Adipose tissue (tissue), 3 donors: ENCODE results near the gene SCAMP5. TPM values are rescaled to one million over a fixed set of nuclear protein-coding genes. Genes with fewer than 3 reads are reported as not detected.

Source experiments
- H3K27ac ChIP-seq: one replicate; pipeline ENCODE4 v1.5.1; 2013; ENCODE audit warnings: low read depth, low read length
- WGBS, 3 donors: extraction: QIAGEN DNeasy Blood & Tissue Kit; methylation state at CpG; one replicate each; pipeline ENCODE4 v1.1.7; 2013; 5-methylcytosine and 5-hydroxymethylcytosine counted together
- polyA plus RNA-seq, 3 donors: library from polyadenylated mRNA; stranded (reverse); fragments of 200-250 nt; gene quantifications; one replicate each; pipeline ENCODE4 v1.2.3, GENCODE V29; 2013
- donor health status: healthy with polysubstance abuse.
- donor health status: Bipolar disorder and iron deficiency.
- donor health status: healthy.

SCAMP5 gene
- polyA plus RNA-seq, 3 donors: 1.5 to 49.1 (median 2.8) TPM

DNA sequence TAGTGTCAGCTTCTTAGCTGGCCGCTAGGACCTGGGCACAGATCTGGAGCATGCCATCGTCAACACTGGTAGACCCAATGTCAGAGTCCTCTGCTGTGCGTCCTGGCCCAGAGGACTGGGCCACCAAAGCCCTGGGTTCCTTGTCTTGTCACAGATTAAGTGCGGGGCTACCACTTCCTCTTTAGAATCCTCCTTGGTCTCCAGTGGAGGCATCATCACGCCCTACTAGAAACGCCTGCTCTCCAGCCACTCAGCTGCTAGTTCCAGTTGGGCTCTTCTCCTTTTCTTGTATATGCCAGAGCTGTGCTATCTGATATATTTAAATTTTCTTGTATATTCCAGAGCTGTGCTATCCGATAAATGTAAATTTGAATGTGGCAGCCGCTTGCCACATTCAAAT lies 39.3 kb downstream of the SCAMP5 start:
- no peak overlapping the region for H3K27ac ChIP-seq

DNA sequence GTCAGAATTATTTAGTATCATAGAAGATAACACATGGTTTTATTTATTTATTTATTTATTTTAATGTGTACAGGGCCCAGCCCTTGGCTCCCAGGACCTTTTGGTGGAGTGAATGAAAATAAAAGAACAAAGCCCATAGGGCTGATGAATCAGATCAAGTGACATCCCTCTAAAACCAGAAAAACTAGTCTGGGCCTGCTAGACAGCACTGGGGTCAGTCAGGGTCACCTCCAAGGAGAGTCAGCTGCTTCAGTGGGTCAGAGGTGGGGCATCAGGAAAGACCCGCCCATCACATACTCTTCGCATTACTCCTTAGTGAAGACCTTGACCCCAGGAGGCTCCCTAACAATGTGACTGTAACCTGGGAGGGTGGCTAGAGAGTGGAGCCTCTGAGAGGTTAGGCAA lies 40.9 kb downstream of the SCAMP5 start:
- H3K27ac ChIP-seq: no peak overlapping the region
- WGBS, 3 donors: 39 to 87% (median 82%) methylated on average over 2 of the region's 2 CpGs

More for the DNA sequence above, 39.3 kb downstream of the SCAMP5 start:
- 79 to 98% (median 83%) methylated on average over 8 of the region's 8 CpGs for WGBS, 3 donors

DNA sequence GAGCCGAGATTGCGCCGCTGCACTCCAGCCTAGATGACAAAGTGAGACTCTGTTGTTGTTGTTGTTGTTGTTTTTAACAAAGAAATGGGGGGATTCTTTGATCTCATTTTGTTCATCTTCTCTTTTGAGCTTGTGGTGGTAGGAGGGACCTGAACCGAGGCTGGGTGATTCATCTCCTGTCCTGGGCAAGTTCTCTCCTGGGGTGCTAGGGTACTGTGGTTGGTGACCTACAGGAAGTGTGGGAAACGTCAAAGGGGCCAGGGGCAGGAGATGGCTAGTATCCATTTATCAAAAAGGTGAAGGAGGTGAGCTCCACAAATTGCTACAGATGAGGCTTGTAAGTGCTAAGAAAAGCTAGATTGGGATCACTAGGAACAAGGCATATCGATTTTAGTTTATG lies 42.3 kb downstream of the SCAMP5 start:
- 67 to 87% (median 72%) methylated on average over 6 of the region's 6 CpGs for WGBS, 3 donors

DNA sequence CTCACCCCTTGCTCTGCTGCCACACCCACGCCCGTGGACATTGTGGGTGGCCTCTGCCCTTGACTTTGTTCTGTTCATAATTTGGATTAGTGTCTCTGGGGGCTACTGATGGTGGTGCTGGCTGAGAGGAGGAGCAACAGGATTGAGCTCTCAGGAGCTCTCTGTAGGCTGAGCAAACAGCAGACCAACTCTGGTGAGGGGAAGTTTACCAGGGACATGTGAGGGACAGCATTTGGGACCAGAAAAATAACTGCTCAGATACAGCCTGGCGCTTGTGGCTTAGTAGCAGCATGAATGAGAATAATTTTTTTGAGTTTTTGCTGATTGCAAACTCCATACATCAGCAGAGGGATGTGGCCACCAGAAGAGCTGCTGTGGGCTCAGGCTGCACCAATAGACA lies 42.9 kb downstream of the SCAMP5 start:
- WGBS, 3 donors: 71 to 84% (median 76%) methylated on average over 3 of the region's 3 CpGs

More for the DNA sequence above, 42.3 kb downstream of the SCAMP5 start:
- no peak overlapping the region for H3K27ac ChIP-seq

DNA sequence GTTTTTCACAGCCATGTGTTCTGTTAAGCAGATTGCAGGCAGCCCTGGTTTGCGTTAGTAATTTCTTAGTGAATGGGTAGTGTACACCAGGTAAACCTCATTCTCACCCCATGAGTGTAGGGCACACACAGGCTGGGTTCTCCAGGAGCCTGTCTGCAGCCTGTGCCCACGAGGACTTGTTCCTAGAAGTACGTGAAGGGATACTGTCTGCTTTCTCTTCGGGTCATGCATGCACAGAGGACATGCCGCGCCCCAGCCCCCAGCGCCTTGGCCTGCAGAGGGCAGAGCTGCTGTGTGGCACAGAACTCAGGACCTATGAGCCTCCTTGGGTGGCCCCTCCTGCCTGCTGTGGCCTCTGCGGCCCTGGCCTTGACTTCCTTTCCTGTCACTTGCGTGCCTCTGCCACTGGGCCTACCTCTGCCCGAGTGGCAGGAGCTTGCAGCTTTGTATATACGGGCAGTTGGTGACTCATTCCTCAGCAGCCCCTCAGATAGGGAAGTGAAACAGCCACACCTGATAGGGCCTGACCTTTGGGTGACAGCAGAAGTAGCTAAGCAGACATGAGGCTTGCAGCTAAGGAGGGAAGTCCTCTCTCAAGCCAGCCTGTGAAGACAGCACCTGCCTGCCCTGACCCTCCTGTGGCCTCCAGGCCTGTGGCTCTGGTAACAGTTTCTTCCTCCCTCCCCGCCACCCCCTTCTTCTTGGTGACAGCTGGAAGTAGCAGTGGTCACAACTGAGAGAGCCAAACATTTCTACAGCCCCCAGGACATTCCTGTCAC lies 47.6 kb downstream of the SCAMP5 start:
- peak overlapping the region; percentile 67 for H3K27ac ChIP-seq
- 27 to 33% (median 31%) methylated on average over 12 of the region's 12 CpGs for whole genome bisulfite sequencing, 3 donors

More for the DNA sequence above, 42.9 kb downstream of the SCAMP5 start:
- H3K27ac ChIP-seq: no peak overlapping the region

DNA sequence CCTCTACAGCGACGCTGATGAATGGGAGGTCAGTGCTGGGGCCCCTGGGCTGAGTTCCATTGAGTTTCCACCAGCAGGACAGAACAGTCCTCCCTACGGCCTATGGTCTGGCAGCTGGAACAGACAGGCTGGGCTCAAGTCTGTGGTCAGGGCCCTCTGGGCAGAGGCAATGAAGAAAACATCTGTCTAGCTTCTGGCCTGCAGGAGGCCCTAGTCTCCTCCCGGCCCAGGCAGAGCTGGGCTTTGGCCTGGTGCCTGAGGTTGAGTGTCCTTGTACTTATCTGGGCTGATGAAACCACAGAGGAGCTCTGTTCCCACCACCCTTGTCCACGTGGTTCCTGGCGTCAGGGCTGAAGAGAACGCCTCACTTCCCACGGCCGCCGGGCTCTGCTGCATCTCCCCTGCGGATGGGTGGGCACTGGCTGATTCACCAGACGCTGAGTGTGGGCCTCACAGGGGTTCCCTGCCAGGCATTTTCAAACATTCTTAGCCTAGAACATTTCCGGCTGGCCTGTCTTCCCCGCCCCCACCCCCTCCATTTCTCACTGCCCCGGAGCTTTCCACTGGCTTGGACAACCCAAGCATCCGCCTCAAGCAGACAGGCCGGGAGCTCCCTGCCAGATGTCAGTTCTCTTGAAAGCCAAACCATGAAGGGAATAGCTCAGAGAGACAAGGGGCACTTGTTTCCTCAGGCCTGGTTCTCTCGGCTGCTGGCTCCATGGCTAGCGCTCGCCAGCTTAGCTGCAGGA lies 48.3 kb downstream of the SCAMP5 start:
- 15 to 21% (median 21%) methylated on average over 20 of the region's 20 CpGs for WGBS, 3 donors
- peak overlapping the region; percentile 67 for H3K27ac ChIP-seq

DNA sequence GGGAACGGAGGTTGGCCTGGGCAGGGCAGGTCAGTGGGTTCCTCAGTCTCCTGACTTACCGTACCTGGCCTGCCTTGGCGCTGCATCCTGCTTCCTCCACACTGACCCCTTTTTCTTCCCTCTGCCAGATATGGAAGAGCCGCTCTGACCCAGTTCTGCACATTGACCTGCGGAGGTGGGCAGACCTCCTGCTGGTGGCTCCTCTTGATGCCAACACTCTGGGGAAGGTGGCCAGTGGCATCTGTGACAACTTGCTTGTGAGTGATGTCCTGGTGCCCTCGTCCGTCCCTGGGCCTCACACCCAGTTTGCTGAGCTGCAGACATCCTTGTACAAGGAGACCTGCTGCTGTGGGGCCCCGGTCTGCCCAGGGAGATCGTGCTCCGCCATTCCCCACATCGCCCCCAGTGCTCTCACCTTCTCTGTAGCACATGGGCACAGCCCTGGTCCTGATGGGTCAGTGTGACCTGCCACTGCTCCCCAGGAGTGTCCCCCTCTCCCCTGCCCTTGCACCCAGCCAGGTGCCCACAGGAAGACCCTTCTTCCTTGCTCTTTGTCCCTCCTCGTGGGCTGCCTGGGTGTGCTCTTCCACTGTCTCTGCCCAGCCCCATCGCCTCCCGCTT lies 49.0 kb downstream of the SCAMP5 start:
- WGBS, 3 donors: 85 to 88% (median 87%) methylated on average over 12 to 14 of the region's 14 CpGs

DNA sequence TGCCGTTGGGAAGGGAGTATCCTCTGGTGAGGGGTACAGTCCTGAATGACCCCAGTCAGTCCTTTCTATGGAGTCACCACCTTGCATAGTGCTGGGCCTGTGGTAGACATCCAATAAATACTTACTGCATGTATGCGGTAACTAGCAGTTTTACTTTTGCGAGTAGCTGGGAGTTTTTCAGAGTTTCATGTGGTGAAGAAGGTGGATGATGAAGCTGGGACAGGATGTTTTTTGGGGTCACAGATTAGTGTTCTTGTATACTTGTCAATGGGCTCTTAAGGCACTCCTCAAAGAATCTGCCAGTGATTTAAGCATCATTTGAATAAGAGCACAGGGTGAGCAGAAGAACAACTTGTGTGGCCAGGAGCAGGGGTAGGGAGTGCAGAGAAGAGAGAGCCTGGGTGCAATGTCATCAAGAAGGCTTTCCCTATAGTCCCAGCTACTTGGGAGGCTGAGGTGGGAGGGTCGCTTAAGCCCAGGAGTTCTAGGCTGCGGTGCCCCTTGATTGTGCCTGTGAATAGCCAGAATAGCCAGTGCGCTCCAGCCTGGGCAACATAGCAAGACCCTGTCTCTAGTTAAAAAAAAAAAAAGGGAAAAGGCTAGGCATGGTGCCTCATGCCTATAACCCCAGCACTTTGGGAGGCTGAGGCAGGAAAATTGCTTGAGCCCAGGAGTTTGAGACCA lies 50.1 kb downstream of the SCAMP5 start:
- no peak overlapping the region for H3K27ac ChIP-seq
- 94 to 97% (median 96%) methylated on average over 6 of the region's 6 CpGs for WGBS, 3 donors

More for the DNA sequence above, 49.0 kb downstream of the SCAMP5 start:
- H3K27ac ChIP-seq: peak overlapping the region; percentile 67

DNA sequence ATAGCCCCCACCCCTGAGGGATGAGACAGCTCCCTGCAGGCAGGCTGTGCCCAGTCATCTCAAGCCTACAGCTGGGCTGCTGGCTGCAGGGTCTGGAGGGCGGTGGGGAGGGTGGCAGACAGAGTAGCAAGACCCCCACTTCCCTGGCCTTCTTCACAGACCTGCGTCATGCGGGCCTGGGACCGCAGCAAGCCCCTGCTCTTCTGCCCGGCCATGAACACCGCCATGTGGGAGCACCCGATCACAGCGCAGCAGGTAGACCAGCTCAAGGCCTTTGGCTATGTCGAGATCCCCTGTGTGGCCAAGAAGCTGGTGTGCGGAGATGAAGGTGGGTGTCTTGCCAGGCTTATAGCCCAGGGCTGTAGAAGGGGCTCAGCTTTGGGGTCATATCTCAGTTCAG lies 53.0 kb downstream of the SCAMP5 start:
- 98 to 99% (median 98%) methylated on average over 10 of the region's 10 CpGs for WGBS, 3 donors
- H3K27ac ChIP-seq: no peak overlapping the region

DNA sequence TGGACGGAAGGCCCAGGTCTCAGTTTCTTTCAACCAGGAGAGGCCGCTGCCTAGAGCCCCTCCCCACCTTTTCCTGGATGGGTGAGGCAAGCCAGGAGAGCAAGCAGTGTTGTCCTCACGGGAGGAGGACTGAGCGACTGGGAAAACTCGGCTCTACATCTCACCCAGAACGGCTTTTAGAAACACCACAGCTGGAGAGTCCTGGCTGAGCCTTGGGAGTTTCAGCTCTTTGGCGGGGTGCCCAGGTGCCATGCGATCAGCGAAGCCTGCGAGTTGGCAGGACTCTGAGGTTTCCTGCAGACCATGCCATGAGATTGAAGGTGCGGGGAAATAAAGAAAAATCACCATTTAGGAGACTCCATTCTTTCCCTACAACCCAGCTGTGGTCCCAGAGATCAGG lies 54.0 kb downstream of the SCAMP5 start:
- 23 to 57% (median 55%) methylated on average over 11 of the region's 11 CpGs for WGBS, 3 donors

DNA sequence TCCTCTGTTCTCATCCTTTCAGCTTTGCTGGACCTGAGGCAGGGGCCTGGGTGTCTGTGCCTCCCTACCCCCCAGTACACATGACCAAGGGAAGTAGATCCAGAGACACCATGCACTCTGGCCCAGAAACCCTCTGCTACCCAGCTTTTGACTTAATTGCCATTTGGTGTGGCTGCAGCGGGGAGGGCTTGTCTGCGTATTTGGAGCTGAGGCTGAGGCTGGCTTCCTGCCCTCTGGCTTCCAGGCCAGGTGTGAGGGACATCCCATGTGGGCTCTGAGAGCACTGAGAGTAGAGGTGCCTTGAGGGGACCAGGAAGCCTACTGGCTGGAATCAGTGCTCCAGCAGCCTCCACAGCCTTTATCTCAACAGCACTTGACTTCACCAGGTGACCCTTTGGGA lies 54.9 kb downstream of the SCAMP5 start:
- WGBS, 3 donors: 85 to 94% (median 92%) methylated on average over 2 of the region's 2 CpGs
- H3K27ac ChIP-seq: no peak overlapping the region

More for the DNA sequence above, 54.0 kb downstream of the SCAMP5 start:
- H3K27ac ChIP-seq: no peak overlapping the region

DNA sequence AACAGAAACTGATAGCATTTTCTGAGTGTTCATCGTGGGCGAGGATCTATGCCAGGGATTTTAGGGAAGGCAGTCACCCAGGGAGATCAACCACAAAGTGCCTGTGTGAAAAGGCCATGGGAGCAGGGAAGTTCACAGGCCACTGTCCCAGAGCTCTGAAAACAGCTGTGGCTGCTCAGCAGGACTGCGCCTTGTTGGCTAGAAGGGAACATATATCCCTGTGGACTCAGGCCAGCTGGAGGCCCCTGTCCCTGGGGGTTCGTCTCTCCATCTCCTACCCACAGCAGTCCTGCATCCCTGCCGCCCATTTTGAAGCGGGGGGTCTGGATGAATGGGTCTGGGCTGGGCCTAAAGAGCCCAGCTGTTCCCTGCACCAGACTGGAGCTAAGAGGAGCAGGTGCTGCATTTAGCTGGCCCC lies 55.8 kb downstream of the SCAMP5 start:
- 75 to 87% (median 81%) methylated on average over 6 of the region's 6 CpGs for WGBS, 3 donors

DNA sequence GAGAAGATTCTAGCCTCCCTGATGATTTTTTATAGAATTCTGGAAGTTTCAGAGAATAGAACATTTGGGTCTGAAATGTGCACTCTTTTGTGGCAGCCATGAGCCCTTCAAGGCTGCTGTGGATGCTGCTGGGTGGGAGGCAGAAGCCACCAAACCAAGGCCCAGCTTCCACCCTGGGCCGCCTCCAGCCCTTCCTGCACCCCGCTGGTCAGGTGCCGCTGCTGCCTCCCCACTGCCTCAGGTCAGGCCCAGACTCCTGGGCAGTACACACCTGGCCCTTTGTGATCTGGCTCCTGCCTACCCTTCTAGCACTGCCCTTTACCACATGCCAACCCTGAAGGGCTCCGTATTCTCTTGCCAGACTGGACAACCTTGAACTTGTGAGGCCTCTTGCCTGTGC lies 56.3 kb downstream of the SCAMP5 start:
- no peak overlapping the region for H3K27ac ChIP-seq
- WGBS, 3 donors: 80 to 95% (median 95%) methylated on average over 4 of the region's 4 CpGs

More for the DNA sequence above, 55.8 kb downstream of the SCAMP5 start:
- H3K27ac ChIP-seq: no peak overlapping the region

DNA sequence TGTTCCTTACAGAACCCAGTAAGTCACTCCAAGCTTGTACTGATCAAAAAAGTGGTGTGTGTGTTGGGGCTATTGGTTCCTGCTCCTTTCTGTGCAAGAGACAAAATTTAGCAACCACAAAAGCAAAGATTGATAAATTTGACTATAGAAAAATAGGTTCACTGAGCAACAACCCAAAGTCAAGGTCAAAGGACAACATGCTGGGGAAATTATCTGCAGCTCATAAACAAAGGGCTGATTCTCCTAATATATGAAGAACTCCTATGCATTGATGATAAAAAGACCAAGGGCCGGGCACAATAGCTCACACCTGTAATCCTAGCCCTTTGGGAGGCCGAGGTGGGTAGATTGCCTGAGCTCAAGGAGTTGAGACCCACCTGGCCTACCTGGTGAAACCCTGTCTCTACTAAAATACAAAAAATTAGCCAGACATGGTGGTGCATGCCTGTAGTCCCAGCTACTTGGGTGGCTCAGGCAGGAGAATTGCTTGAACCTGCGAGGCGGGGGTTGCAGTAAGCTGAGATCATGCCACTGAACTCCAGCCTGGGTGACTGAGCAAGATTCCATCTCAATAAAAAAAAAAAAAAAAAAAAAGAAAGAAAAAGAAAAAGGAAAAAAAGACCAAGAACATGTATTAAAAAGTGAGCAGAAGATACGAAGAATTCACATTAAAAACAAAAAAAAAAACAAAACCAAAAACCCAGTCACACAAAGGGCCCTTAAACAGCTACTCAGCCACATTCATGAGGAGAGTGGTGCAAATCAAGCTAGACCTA lies 57.8 kb downstream of the SCAMP5 start:
- H3K27ac ChIP-seq: no peak overlapping the region
- 95 to 98% (median 97%) methylated on average over 5 of the region's 5 CpGs for WGBS, 3 donors

DNA sequence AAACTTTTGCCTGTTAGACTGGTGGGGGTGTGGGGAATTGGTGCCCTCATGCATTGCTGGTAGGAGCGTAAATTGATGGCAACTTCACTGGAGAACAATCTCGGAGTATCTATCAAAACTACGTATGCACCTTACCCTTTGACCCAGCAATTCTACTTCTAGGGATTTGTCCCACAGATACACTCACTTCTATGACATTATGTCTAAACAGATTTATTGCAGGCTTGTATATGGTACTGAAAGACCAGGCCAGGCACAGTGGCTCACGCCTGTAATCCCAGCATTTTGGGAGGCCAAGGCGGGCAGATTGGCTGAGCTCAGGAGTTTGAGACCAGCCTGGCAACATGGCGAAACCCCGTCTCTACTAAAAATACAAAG lies 58.4 kb downstream of the SCAMP5 start:
- H3K27ac ChIP-seq: no peak overlapping the region
- 96 to 99% (median 97%) methylated on average over 7 of the region's 7 CpGs for WGBS, 3 donors

DNA sequence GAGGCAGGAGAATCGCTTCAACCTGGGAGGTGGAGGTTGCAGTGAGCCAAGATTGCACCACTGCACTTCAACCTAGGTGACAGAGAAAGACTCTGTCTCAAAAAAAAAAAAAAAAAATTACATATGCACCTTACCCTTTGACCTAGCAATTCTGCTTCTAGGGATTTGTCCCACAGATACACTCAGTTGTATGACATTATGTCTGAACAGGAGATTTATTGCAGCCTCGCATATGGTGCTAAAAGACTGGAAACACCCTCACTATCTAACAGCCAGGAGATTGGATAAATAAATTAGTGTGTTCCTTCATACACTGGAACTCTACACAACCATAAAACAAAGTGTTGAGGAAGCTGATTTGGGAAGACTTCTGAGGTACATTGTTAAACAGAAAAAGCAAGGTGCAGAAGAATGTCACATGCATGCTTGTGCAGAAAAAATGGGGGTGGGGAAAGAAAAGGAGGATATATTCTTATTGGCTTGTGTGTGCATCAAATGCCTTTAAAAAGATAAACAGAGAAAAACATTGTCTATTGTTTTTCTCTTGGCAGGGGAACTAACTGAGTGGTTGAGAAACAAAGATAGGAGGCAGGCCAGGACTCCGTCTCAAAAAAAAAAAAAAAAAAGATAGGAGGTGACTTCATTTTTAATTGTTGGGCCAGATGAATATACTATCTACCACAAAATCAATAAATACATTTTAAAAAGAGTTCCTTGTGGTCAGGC lies 59.0 kb downstream of the SCAMP5 start:
- no peak overlapping the region for H3K27ac ChIP-seq
- 53 to 67% (median 53%) methylated on average over 3 of the region's 3 CpGs for WGBS, 3 donors

DNA sequence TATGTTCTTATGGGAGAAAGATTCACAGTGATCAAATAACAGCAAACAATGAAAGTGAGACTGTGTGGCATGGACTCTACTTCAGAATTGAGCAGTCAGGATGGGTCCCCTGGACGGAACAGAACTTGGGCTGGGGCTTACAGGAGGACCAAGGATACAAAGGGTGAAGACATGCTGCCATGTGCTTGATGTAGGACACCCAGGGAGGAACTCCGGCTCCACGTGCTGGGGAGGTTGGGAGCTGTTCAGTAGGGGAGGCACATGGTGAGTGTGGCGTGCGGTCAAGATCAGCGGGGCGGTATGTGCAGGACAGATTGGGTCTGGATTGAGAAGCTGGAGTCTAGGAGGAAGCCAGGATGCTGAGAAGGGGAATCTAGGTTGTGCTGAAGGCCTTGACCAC lies 60.7 kb downstream of the SCAMP5 start:
- WGBS, 3 donors: 90 to 96% (median 94%) methylated on average over 7 of the region's 7 CpGs
- no peak overlapping the region for H3K27ac ChIP-seq
